ENCODE measurements around the gene CKAP2L.

GRCh38 chr2:112760149-112760548 lies 4.3 kb downstream of the CKAP2L start:
- TF ChIP-seq CTCF (IDR thresholded peaks at IDR 0.05) (no peak), POLR2A (IDR thresholded peaks at IDR 0.05) (no peak), POLR2AphosphoS5 (IDR thresholded peaks at IDR 0.05) (no peak), EP300 (IDR thresholded peaks at IDR 0.05) (no peak)
